Frontal cortex (tissue), 4 donors: ENCODE results near the gene SLC9A9. TPM values are rescaled to one million over a fixed set of nuclear protein-coding genes. Genes with fewer than 3 reads are reported as not detected.
"Not testable (repeated sequence)": the region's sequence is repeated elsewhere in the genome, so short reads cannot be mapped to it uniquely, and the experiment has no call there.

ENCODE experiments used
- DNase-seq, 2 donors: peaks; one replicate each; pipeline ENCODE4 v3.0.0; 2012; ENCODE audit warnings: low spot score in 2 of 2
- FAIRE-seq: peaks from 2 replicates; lab custom pipeline; 2012; peaks lifted over from hg19 to GRCh38; lab: Jason Lieb, UNC
- total RNA-seq: library from RNA; depleted of rRNA; stranded (reverse); fragments of >200 nt; gene quantifications from one replicate; pipeline ENCODE4 v1.2.3, GENCODE V29; 2014
- donor health status: control.
- donor health status: control.
- donor health status: control.

The SLC9A9 gene
- total RNA-seq, 1 donor from 2014 or later = 4.9 TPM

DNA sequence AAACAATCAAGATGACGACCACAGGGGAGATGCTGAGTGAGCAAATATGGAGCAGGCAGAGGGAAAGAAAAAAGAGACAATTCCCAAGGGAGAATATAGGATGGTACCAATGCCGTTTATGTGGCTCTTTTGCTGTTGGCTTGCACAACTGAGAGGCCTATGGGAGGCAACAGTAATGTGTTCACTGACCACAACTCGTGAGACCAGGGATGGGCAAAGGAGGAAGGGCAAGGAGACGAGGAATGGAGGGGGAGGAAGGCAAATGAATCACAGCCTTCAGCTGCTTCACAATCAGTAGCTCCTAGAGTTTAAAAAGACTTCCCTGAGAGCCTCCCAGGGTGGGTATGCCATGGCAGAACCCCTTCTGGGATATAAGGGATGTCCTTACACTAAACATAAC lies 131.5 kb downstream of the SLC9A9 start:
- DNase-seq = no peak
- FAIRE-seq = no peak

- FAIRE-seq (no peak), DNase-seq (no peak)
Measured at GRCh38 chr3:143712522-143712921, 135.7 kb downstream of the SLC9A9 start.

DNA sequence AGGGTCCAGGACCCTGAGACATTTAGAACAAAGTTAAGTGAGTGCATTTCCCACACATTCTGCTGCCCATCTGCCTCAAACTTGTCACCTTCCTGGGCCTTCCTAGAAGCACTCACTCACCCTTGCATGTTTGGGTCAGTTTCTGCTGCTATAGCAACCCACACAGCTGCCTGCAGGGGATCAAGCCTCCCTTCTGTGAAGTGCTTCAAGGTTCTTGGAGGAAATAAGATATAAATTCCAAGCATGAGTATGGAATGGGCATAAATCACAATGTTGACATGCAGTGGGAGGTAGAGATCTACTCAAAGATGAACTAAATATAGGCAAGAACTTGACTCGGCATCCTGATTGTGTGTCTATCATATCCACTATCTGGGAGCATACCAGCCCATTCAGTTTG lies 140.4 kb downstream of the SLC9A9 start:
- DNase-seq (no peak), FAIRE-seq (no peak)

DNA sequence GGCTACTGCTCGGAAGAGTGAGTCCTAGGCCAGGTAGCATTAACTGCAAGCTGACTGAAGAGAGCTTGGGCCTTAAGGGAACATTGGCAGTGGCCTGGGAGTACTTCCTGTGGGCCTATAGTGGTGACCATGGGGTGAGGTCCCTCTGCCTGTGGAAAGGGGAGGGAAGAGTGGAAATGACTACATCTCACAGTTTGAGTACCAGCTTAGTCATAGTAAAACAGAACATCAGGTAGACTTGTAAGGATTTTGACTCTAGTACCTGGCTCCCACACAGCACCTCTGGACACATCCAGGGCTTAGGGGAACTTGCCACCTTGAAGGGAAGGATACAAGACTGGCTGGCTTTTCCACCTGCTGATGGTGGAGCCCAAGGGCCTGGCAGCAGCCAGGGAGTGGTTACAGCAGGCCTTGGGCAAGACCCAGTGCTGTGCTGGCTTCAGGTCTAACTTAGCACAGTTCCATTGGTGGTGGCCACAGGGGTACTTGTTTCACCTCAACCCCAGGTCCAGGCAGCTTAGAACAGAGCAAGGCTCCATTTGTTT lies 147.8 kb downstream of the SLC9A9 start:
- DNase-seq (no peak), FAIRE-seq (no peak)

DNA sequence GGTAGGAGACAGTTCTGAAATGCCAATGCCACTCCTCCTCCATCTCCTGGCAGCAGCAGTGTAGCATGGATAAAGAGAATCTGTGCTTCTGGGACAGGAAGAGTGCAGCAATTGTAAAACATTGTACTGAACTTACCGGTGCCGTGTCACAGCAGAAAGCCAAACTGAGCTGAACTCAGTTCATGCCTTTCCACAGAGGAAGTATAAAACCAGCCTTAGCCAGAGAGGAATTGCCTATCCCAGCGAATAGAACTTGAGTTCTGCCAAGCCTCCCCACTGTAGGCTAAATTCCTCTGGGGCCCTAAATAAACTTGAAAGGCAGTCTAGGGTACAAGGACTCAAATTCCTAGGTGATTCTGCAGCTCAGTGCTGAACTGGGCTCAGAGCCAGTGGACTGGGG lies 148.8 kb downstream of the SLC9A9 start:
- no peak for DNase-seq

GRCh38 chr3:143698682-143699303 lies 149.5 kb downstream of the SLC9A9 start:
- DNase-seq (no peak), FAIRE-seq (no peak)

More for the DNA sequence above, 148.8 kb downstream of the SLC9A9 start:
- no peak for FAIRE-seq

DNA sequence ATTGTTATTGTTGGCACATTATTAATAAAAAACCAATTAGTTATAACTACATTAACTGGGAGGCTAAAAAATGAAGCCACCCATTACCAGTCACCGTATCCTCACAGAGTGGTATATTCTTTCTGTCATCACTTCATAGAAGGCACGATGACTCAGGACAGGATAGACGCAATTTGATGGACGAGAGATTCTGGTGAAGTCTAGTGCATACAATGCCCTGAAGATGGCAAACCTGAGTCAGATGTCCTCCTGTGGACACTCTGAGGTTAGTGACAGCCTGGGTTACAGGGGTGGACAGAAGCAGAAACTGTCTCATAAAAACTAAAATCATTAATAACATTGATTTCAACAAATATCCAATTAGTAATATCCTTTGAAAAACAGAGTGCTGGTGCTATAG lies 150.3 kb downstream of the SLC9A9 start:
- no peak for DNase-seq
- no peak for FAIRE-seq

DNA sequence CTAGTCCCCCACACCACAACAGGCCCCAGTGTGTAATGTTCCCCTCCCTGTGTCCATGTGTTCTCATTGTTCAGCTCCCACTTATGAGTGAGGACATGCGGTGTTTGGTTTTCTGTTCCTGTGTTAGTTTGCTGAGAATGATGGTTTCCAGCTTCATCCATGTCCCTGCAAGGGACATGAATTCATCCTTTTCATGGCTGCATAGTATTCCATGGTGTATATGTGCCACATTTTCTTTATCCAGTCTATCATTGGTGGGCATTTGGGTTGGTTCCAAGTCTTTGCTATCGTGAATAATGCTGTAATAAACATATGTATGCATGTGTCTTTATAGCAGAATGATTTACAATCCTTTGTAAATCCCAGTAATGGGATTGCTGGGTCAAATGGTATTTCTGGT lies 152.9 kb downstream of the SLC9A9 start:
- not testable (repeated sequence) for DNase-seq, FAIRE-seq

DNA sequence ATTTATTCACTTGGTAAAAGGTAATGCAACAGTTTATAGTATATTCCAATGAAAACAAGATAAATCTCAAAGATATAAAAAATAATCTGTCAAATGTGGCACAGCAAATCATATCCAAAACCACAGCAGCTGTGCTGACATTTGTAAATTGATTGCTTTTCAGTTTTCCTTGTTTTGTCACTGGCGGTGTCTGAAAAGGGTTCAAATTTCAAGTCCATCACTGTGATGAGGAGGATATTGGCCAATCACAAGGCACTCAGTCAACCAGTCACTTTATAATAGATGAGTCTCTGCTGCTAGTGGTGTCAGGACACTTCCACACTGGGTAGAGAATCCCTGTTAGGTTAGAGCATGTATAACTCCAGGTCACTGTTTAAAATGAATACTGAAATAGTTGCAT lies 154.8 kb downstream of the SLC9A9 start:
- no peak for FAIRE-seq

GRCh38 chr3:143686638-143687197 lies 161.6 kb downstream of the SLC9A9 start:
- no peak for FAIRE-seq

More for the DNA sequence above, 154.8 kb downstream of the SLC9A9 start:
- no peak for DNase-seq

DNA sequence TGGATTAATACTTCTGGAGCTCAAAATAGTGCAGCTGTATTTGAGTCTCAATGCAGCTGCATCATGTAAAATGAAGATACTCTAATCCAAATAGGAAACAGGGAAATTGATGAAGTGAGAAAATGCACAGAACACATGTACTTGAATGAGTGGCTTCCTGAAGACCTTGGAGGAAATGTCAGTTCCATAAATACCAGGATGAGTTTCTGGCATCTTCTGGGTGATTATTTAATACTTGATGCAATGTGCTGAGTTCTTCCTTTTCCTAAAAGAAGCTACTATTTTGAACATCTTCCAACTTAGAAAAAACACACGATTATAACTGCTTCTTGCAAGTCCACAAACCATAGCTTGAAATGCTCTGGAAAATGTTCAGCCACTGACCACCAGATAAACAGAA lies 162.8 kb downstream of the SLC9A9 start:
- FAIRE-seq (no peak), DNase-seq (no peak)

More at GRCh38 chr3:143686638-143687197, 161.6 kb downstream of the SLC9A9 start:
- DNase-seq = no peak

DNA sequence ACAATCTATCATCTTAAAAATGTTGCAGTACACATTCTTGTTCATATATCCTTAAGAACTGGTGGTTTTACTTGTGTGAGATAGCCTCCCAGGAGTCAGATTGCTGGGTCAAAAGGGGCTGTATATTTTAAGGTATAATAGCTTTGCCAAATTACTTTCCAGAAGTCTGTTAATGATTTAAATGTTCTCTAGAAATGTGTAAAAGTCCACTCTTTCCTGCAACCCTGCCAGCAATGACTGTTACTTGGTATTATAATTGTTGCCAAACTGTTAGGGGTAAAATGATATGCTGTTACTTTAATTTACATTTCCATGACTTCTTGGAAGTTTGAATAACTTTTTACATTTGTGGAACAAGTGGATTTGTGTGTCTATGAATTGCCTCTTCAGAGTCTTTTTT lies 170.8 kb downstream of the SLC9A9 start:
- no peak for FAIRE-seq

DNA sequence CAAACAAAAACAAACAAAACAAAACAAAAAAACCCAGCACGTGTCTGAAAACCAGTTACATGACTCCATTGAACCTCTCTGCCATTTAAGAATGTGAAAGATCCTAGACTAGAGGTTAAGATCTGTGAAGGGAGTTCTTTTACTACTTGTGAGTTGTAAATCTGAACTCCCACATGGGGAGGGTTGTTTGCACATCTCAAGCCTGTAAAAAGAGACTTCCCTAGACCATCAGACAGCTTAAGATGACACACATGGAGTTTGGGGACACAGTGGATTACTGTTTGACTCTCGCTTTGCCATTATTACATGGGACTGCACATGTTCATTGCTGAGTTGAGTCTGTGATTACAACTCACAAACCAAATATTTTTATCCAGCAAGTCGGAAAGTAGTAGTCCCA lies 171.5 kb downstream of the SLC9A9 start:
- DNase-seq = no peak
- no peak for FAIRE-seq

More for the DNA sequence above, 170.8 kb downstream of the SLC9A9 start:
- no peak for DNase-seq

GRCh38 chr3:143676021-143676420 lies 172.2 kb downstream of the SLC9A9 start:
- FAIRE-seq (no peak), DNase-seq (no peak)

DNA sequence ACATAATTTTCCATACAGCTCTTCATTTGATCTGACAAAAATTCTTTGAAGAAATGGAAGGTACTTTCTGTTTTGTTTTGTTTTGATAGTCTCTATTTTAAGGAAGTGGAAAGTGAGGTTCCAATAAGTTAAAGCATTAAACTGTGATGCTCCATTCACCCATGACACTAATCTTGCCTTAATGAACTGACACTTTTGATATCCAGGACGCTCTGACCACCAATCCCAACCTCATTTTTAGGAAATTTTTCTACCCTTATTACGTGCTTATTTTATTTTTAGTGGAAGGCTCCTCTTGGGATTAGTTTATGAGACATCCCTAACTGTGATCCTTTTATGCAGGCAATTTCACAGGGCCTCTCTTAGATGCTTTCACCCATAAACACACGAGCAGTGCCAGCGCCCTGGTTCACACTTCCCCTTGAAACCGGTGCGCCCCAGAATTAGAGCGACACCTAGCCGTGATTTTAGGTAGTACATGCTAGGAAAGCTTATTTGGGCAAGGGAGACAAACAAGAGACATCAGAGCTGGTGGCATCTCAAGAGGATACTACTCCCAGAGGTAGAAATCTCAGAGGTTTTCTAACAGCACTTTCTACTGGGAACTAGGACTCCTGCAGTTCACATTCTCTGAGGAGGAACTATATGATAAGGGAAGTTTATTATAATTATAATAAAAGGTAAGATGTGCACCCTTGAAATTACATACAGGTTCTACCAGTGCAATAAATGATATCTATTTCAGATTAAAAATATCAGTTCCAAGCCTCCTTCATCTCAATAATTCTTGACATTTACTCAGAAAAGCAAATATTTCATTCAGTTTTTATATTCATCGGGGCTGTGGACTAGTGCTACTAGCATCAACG lies 173.9 kb downstream of the SLC9A9 start:
- DNase-seq = peak; percentile 3 to 39
- FAIRE-seq = peak; percentile 26

GRCh38 chr3:143672396-143673165 lies 175.7 kb downstream of the SLC9A9 start:
- no peak for DNase-seq

GRCh38 chr3:143671626-143672025 lies 176.6 kb downstream of the SLC9A9 start:
- DNase-seq = no peak

More at GRCh38 chr3:143672396-143673165, 175.7 kb downstream of the SLC9A9 start:
- FAIRE-seq = no peak

DNA sequence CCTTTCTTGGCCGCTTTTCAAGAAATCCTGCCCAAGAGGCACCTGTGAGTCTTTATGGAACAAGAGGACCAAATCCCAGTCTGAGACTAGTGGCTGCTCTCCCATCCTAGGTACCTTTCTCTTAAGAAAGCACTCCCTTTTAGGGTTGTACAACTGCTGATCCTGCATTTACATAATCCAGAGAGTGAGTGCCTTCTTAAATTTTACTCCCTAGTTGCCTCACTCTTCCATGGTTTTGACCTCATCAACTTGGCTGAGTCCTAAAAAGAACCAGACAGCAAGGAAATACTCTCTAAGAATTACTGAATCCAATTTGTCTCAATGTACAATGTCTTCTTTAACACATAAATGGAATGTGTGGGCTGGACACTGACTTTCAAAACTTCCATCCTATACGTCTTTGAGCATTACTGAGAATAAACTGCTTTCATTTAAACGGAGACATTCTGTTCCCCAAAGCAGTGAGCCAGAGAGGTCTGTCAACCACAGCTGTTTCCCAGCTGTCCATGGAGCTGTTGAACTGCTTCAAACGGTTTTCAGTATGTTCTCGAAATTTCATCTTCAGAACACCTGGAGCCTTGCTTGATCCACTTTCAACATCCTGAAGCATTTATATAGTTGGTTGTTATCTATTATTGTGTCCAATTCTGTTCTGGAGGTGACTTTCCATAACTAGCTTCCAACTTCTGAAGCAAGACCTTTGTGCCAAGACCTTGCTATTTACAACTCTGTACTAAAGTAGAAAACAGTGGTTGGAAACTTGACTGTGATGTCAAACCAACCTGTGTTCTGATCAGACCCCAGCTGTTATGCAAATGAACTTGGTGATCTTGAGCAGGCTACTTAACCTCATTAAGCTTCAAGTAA lies 179.1 kb downstream of the SLC9A9 start:
- no peak for DNase-seq
- no peak for FAIRE-seq

More at GRCh38 chr3:143671626-143672025, 176.6 kb downstream of the SLC9A9 start:
- no peak for FAIRE-seq

DNA sequence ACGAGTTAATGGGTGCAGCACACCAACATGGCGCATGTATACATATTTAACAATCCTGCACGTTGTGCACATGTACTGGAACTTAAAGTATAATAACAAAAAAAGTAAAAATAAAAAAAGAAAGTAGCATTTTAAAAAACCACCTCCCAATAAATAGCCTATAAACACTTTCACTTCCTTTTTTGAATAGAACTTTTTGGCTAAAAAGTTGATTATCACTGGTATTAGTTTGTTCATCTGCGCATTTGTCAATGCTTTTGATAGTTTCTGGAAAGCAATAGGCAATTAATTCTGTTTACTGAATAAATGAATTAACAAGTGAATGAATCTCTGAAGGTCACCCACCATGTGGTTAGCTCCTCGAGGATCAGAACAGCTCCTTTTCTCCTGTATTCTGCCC lies 179.9 kb downstream of the SLC9A9 start:
- DNase-seq (no peak), FAIRE-seq (no peak)
